ENCODE measurements around the gene SLC30A2.

- TF ChIP-seq JUNB (IDR thresholded peaks at IDR 0.05; ENCODE audit: unreplicated experiment): no peak
- TF ChIP-seq CREB1 (CRISPR knock-in tag; IDR thresholded peaks at IDR 0.05; ENCODE audit: low read depth): peak; percentile 61
- peak; percentile 69 for TF ChIP-seq POLR2AphosphoS5 (IDR thresholded peaks at IDR 0.05; ENCODE audit: low read depth)
- TF ChIP-seq, protein P1, sequence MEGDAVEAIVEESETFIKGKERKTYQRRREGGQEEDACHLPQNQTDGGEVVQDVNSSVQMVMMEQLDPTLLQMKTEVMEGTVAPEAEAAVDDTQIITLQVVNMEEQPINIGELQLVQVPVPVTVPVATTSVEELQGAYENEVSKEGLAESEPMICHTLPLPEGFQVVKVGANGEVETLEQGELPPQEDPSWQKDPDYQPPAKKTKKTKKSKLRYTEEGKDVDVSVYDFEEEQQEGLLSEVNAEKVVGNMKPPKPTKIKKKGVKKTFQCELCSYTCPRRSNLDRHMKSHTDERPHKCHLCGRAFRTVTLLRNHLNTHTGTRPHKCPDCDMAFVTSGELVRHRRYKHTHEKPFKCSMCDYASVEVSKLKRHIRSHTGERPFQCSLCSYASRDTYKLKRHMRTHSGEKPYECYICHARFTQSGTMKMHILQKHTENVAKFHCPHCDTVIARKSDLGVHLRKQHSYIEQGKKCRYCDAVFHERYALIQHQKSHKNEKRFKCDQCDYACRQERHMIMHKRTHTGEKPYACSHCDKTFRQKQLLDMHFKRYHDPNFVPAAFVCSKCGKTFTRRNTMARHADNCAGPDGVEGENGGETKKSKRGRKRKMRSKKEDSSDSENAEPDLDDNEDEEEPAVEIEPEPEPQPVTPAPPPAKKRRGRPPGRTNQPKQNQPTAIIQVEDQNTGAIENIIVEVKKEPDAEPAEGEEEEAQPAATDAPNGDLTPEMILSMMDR (conservative IDR thresholded peaks at IDR 0.05; ENCODE audit: low read depth in 2 of 2): peak in 1 of 2 experiments; percentile 37; a peak in 2 of 4 replicates
Observed at GRCh38 chr1:26035203-26035958, 10.5 kb downstream of the SLC30A2 start.
